DMS 273 treated with DMSO at 0.1 percent for 48 hours (cell line): Measurements from ENCODE around the gene TCF4.
A peak's percentile ranks its signal among the peaks of the same experiment; 100 is the strongest.

ENCODE experiments used
- DNase-seq: peaks from one replicate; lab custom pipeline; 2025; lab: John Stamatoyannopoulos, UW

Gene TCF4

DNA sequence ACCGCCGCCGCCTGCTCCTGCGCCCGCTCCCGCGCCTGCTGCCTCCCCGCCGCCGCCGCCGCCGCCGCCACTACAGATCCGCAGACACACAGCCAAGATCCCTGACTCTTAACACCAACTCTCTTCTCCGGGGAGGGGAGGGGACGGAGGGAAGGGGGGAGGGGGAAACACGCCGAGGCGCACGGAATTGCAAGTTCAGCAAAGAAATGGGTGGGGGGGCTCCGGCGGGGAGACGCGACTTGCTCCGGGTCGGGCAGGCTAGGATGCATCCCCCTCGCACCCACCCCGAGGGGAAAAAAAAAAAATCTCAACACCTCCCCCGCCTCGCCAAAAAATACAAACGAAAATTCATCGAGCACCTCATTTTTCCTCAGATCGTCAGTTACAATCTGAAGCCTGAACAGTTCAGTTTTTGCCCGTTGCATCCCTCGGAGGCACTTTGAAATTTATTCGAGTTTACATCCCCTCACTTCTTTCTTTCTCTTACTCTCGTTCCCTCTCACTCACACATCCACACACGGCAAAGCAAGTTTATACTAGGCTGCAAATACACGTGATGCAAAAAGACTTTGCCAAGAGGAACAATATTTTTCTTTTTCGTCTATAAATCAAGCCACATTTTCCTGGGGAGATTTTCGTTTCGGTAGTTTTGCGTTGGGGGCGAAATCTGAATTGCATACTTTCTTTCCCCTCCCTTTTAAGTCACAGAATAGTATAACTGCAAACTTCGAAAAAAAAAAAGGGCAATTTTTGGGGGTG lies at the start of gene TCF4:
TSS of gene TCF4 (minus strand) at position 82 of the 759 bp plus-strand sequence. CDS start 1,076 bp downstream, outside the sequence.
- DNase-seq: peak; percentile 39

DNA sequence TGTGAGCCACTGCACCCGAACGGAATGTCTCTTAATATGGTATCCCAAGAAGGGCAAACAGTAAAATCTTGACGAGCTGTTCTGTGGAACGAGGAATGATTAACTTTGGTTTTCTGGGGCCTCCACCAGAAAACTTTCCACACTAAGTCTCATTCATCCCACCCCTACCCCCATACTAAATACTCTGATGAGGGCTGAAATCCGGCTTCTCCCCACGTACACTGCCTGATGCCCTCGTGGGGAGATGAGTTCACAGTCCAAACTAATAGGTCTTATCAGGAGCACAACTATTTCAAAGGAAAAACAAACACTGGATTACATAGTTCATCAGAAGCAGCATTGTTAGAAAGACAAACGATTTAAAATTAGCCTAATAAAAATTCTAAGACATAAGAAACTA lies 49.2 kb upstream of the TCF4 start:
- DNase-seq: no peak

DNA sequence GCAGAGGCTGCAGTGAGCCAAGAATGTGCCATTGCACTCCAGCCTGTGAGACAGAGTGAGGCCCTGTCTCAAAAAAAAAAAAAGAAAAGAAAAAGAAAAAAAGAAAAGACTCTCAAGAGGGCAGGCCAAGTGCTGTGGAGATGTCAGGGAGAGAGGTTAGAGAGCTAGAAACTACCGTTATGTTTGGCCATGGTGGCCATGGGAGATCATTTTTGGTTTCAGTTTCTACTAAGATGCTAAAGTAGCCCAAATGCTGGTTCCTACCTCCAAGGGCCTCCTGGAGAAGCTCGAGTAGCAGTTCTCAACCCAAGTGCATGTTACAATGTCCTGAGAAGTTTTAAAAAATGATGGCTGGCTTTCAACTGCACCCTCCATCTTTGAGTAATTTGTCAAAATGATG lies 47.4 kb upstream of the TCF4 start:
- no peak for DNase-seq

DNA sequence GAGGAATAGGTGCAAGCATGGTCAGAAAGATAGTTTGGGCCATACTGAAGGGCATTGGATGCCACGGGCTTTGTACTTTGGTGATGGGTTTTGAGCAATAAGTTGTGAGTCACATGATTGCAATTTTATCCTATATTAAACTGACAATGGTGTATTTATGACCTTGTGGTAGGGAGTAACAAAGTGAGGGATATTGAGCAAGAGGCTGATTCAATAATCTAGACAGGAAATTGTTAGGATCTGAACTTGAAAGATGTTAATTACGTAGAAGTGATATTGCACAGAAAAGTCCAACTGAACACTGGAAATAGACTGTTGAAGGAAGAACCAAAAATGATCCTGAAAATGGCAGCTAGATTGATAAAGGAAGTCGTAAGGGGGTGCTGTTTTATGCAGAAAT lies 46.6 kb upstream of the TCF4 start:
- DNase-seq: no peak

DNA sequence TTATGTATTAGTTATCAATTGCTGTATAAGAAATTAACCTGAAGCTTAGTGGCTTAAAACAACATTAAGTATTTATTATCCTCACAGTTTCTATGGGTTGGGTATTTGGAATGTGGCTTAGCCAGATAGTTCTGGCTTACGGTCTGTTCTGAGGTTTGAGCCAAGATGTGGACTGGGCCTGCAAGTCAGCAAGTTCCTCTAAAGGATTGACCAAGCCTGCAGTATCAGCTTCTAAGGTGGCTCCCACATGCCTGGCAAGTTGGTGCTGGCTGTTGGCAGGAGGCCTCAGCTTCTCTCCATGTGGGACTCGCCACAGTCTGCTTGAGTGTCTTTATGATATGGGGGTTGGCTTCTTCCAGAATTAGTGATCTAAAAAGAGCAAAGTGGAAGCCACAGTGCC lies 45.0 kb upstream of the TCF4 start:
- no peak for DNase-seq

DNA sequence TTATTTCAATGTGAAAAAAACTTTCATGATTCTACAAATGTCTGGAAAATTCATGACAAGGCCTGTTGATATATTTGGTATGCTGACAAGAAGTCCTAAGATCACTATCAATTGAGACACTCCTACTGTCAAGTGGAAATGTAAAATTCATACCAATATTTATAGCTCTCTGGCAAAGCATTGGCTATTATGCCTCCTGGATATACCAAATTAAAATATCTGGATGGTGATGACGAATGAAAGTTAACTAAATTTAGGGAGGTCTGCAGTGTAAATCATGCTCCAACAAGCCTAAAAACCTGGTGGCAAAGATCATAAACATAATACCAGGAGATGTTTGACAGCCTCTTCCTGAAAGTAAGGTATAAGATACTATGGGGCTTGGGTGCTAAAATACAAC lies 41.1 kb upstream of the TCF4 start:
- DNase-seq: no peak

DNA sequence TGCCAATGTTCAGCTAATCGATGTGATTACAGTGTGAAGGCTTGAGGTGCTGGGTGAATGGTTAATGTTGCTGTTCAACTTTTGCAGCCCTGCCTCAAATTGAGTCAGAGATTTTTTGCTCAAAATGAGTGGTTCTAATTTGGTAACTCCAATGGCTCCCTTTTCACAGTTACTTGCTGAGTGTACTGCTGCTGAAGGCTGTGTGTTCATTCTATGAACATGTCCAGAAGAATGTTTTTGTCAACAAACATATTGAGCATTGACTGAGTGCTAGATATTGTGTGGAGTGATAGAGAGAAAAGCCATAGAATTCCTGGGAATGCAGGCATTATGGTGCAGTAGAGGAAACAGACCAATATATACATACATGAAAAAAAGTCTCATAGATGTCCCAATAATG lies 39.0 kb upstream of the TCF4 start:
- no peak for DNase-seq

DNA sequence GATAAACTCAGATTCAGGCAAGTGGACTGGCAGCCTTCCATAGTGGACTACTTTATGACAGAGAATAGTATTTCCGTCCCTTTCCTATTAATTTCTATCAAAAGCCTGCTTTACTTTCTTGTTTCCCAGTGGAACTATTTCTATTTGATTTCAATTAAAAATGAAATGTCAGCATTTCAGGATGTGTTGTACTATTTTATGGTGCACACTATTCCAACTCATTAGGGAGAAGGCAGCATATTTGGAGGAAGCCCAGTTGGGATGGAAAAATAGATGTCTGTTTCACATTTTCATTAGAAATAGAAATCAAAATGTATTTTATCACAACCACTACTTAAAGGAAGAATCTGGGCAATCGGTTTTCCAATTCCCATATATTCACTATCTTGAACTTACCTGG lies 37.9 kb upstream of the TCF4 start:
- DNase-seq: no peak

DNA sequence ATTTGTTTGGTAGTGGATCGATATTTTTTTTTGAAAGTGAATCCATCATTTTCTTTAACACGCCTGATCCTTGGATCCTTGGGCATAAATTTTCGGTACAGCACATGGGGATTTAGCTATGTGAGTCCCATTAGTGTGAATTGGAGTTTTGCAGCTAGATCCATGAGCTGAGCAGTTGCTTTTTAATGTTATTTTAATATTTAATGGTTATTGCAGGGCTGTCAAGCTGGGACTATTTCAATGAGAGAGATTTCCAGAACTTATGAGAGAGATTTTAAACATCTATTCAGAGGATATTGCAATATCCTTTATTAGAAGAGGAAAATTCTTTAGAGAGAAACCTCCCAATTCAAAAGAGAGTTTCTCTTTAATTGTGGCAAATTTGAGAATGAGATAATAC lies 35.6 kb upstream of the TCF4 start:
- DNase-seq: no peak

DNA sequence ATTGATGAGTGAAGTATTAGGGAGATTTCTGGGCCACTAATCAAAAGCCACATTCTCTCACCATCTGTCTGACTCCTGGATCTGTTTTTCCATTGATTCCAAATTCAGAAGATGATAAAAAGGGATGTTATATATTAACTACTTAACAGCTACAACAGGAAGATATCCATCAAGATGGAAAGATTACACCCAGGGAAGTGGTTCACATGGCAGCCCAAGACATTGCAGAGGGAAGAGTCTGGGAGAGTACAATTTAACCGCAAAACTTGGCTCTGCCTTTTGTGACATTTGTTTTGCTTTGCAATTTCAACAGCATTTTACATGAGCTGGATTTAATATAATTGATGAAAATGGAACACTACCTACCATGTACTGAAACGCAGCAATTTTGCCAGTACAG lies 22.5 kb upstream of the TCF4 start:
- DNase-seq: no peak

DNA sequence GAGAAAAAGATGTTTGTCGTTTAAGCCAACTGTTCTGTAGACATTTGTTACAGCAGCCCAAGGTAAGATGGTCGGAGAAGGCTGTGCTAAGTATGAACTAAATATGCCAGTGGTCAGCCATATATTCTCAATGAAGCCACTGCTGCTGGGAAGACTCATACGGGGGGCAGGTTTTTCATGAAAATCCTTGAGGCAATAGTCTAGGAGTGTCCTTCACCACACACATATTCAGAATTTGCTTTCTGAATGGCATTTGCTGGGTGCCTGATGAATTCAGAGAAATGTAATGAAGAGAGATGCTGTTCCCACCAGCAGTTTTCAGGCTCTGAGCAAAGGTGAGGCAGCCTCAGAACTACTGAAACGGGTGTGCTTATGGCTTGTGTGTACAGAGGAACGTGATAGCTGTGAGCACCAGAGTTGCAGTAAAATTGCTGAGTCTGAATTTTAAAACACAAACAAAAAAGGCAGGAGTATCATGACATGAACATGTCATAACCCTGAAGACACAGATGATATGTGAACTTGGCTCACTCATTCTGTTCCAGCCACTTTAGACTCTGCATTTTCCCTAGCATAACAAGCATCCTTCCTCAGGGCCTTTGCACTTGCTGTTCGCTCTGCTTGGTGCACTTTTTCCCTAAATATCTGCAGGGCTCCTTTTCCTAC lies 21.3 kb upstream of the TCF4 start:
- DNase-seq: no peak

DNA sequence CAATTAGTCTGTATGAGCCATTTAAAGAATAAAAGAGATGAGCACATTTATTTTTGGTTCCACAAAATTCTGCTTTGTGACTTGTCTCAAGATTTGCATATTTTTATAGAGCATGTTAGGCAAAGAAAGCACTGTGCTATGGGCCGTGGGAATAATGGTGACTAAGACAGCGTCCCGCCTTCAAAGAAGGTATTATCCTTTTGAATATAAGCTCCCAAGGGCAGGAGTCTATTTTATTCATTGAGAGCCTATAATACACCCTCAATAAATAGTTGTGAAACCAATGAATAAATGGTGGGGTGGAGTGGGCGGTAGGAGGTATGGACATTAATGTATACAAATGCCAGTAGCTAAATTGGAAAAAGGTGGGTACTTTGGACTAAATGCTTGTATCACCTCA lies 20.5 kb upstream of the TCF4 start:
- DNase-seq: no peak

DNA sequence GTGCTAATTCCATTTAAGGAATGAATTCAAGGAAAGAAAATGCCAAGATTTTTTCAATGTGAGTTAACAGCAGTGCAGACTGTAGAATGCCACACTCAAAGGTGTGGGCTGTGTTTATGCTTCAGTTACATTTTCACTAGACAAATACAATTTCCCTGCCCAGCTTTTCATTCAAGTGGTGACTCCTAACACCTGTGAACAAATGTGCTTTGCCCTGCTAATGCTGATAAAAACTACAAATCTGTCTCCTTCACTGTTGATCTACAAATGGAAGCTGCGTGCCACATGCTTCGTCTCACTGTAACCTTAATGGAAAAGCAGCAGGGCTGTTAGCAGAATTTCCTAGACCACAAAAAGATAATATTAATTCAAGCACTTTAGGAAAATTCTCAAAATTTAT lies 19.8 kb upstream of the TCF4 start:
- no peak for DNase-seq

DNA sequence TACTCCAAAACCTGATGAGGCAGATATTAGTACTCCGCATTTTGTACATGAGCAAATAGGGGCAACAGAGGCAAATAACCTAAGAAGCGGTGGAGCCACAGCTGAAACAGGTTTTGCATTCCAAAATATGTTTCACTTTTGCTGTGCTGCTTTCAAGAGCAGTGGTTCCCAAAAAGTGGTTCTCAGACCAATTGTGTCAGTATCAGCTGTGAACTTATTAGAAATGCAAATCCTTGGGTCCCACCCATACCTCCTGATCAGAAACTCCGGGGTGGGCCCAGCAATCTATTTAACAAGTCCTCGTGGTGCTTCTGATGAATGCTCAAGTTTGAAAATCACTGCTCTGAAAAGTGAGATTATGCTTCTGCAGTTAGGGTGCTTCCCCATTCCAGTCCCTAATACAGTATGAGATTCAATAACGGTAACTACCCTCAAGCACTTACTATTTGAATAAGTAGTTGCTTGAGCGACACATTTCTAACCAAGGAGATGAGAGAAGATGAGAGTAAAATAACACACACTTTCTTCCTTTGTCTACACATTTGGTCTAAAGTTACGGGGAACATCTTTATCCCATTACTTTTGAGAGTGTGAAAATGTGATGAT lies 17.8 kb upstream of the TCF4 start:
- DNase-seq: no peak

DNA sequence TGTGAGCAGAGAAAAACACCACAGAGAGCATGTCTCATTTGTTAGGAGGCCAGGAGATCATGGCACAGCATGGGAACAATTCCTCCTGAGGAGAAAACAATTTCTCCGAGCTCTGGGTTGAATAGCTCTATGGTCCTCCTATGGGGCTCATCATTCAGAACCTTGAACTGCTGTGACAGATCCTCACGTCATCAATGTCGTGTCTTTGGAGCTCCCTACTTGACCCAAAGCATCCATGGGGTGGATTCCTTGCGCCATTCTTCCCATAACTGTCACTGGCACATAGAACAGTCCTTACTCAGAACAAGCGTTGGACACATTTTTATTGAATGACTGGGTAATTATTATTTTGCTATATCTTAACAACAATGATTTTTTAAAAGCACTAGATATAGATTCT lies 15.8 kb upstream of the TCF4 start:
- DNase-seq: no peak

DNA sequence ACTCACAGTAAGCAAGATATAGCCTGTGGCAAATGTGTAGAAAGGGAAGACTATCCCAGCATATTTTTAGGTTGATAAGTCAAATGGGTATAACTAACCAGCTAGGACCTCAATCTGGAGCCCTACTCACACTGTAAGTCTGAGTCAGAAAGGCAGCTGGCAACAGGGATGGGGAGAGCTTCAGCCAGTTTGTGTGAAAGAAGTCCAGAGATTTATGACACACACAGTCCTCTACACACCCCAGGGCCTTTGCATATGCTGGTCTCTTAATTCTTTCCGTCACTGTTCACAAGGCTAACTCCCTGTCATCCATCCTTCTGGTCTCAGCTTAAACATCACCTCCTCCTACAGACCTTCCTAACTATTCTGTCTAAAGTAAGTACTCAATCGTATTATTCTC lies 5.9 kb upstream of the TCF4 start:
- DNase-seq: no peak

DNA sequence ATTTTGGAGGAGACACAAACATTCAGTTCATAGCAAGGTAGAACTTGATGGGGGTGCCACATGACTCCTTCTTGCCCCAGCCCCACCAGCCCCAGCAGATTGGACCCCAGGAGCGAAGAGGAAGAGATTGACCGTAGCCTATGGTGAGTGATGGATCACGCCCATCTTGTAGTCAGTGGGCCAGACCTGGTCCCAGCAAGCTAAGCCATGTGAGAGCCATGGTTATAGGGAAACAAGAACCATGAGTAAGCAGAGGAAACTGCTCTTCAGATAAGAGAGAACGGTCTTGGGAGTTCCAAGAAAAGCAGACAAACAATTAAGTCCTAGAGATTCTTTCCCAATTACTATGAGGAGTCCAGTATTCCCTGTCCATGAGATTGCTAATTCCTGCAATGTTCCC lies 4.6 kb upstream of the TCF4 start:
- DNase-seq: no peak

DNA sequence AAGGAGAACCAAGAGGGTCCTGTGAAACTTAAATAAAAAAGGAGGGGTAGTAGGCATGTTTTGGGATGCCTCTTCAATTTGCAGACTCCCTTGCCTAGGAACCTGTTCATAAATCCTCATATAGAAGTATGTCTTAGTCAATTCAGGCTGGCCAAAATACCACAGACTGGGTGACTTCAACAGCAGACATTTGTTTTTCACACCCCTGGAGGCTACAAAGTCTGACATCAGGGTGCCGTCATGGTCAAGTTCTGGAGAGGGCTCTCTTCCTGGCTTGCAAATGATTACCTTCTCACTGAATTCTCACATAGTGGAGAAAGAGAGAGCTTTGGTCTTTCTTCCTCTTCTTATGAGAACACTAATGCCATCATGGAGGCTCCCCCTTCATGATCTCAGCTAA lies 4.1 kb upstream of the TCF4 start:
- no peak for DNase-seq

DNA sequence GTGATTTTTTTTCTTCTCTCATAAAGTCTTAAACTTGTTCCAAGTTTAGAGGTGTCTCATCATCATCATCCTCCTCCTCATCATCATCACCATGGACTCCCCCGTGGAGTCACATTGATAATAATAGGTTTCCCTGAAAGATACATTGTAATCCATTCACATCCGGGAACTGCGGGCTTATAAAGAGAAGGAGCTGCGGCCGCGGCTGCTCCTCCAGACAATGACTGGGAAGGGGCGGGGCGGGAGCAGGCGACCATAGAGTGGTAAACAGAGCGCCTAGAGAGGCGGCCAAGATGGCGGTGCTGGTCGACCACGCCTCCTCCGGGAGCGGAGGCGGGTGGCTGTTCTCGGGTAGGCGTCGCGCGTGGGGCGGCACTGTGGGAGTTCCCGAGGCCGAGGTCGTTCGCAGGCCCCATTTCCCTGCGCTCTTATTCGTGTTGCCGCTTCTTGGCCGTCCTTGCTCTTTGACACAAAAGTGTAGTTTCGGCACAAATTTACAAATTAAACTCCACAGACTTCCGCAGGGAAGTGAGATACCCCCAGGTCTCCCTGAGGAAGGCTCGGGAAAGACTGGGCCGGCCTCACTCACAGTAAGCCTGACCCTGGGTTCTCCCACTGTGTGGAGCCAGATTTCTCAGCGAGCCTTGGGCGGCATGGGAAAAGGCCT lies 1.8 kb upstream of the TCF4 start:
- peak; percentile 92 for DNase-seq

DNA sequence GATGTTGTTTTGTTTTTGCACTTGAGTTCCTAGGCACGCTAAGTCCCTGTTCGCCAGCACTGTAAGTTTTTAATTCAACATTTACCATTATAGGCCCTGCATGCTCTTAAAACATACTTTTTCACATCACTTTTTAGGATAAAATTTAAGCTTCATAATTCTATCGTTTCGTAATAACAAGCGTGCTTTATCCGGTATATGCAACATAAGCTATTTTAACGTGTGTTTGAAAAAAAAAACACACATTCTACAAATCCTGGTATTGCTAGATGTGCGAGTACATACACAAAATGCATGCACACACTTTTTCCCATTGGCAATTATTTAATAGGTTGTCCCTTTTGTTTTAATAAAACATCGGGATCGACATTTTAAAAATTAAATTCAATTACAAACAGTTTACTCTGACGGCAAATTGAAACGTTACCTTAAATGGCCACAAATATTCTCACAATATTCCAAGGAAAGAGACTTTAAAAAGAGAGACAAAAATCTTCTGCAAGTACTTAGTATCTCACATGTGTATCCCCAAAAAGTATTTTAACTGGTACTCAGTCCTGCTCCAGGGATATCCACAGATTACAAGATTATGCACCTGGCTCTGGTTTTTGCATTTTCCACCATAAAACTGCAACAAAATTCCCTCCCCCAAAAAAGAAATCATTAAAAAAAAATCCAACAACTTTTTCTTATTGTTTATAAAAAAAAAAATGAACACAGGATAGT lies 1.0 kb upstream of the TCF4 start:
- no peak for DNase-seq

DNA sequence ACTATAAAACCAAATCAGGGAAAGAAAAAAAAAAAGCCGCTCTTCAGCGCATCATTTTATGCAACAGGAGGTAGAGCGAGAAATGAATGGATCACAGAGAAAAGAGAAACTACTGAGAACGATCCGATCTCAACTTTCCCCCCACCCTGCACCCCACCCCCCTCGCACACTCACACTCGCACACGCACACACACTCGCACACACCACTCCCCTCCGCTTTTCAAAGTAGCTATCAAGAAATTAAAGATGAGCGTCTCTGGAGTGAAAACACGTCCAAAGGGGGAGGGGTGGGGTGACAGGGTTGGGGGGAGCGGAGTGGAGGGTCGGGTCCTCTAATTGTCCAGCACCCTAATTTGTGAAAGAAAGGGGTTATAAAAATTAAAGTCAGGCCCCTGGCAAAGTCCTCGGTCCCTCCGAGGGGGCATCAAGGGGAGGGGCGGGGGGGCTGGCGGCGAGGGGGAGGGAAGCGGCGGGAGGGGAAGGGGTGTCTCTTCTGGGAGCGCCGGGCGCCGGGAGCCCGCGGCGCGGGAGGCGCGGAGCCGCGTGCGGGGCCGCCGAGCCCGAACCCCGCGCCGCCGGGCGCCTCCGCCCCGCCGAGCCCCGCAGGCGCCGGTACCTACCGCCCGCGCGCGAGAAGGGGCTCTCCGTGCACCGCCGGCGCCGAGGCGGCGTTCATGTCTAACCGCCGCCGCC lies 428 bp downstream of the TCF4 start:
- DNase-seq: no peak
